GM10847 (cell line): ENCODE measurements around the gene SMG9.

ENCODE experiments used
- POLR2A ChIP-seq: IDR thresholded peaks from 2 replicates; pipeline ENCODE4 v1.6.1; 2011; ENCODE audit not compliant: insufficient read length; ENCODE audit errors: extremely low read depth

Gene SMG9

GRCh38 chr19:43723588-43723987, 31.2 kb downstream of the SMG9 start:
- no peak for TF ChIP-seq POLR2A

GRCh38 chr19:43721469-43722048, 33.2 kb downstream of the SMG9 start:
- TF ChIP-seq POLR2A, result no peak

GRCh38 chr19:43720936-43721335, 33.8 kb downstream of the SMG9 start:
- no peak for TF ChIP-seq POLR2A

- TF ChIP-seq POLR2A, result no peak
These were observed 34.8 kb downstream of the SMG9 start for GRCh38 chr19:43719918-43720317.

GRCh38 chr19:43719378-43719868, 35.3 kb downstream of the SMG9 start:
- TF ChIP-seq POLR2A, result no peak

- no peak for TF ChIP-seq POLR2A
These were observed 36.0 kb downstream of the SMG9 start for GRCh38 chr19:43718627-43719377.

GRCh38 chr19:43715776-43716175, 39.0 kb downstream of the SMG9 start, which contains the start of gene IRGC:
Gene IRGC, plus strand, starts transcription at chr19:43716076. Its CDS starts 2,483 bp downstream, at chr19:43718559.
- TF ChIP-seq POLR2A, result no peak

GRCh38 chr19:43713208-43713607, 41.6 kb downstream of the SMG9 start:
- no peak for TF ChIP-seq POLR2A

GRCh38 chr19:43711751-43712355, 42.9 kb downstream of the SMG9 start:
- no peak for TF ChIP-seq POLR2A

GRCh38 chr19:43708716-43709115, 46.0 kb downstream of the SMG9 start:
- TF ChIP-seq POLR2A, result no peak

- TF ChIP-seq POLR2A, result no peak
These were observed 47.5 kb downstream of the SMG9 start for GRCh38 chr19:43707158-43707712.

- no peak for TF ChIP-seq POLR2A
These were observed 49.0 kb downstream of the SMG9 start for GRCh38 chr19:43705729-43706128.

GRCh38 chr19:43704002-43704705, 50.6 kb downstream of the SMG9 start:
- no peak for TF ChIP-seq POLR2A

- TF ChIP-seq POLR2A, result no peak
These were observed 54.3 kb downstream of the SMG9 start for GRCh38 chr19:43700395-43701000.
